DMS114 treated with DMSO at 0.1 percent for 48 hours (cell line): ENCODE measurements around the gene FMNL2.
A peak's percentile ranks its signal among the peaks of the same experiment; 100 is the strongest.
"Not testable (repeated sequence)": the region's sequence is repeated elsewhere in the genome, so short reads cannot be mapped to it uniquely, and the experiment has no call there.

ENCODE experiments used
- DNase-seq: peaks from one replicate; lab custom pipeline; 2025; ENCODE audit not compliant: unreplicated experiment; lab: John Stamatoyannopoulos, UW

The FMNL2 gene

GRCh38 chr2:152335016-152335725 lies at the start of gene FMNL2:
Gene FMNL2, plus strand, starts transcription at chr2:152335174.
- DNase-seq = peak; percentile 60

GRCh38 chr2:152292991-152293390 lies 42.0 kb upstream of the FMNL2 start:
- no peak for DNase-seq

GRCh38 chr2:152297715-152298114 lies 37.3 kb upstream of the FMNL2 start:
- no peak for DNase-seq

- no peak for DNase-seq
Observed at GRCh38 chr2:152298754-152299153, 36.2 kb upstream of the FMNL2 start.

- no peak for DNase-seq
Observed at GRCh38 chr2:152301131-152301530, 33.8 kb upstream of the FMNL2 start.

GRCh38 chr2:152303951-152304350 lies 31.0 kb upstream of the FMNL2 start:
- DNase-seq = no peak

- no peak for DNase-seq
Observed at GRCh38 chr2:152304836-152305235, 30.1 kb upstream of the FMNL2 start.

GRCh38 chr2:152307863-152308262 lies 27.1 kb upstream of the FMNL2 start:
- DNase-seq = no peak

- DNase-seq = no peak
Observed at GRCh38 chr2:152309352-152310214, 25.4 kb upstream of the FMNL2 start.

GRCh38 chr2:152319822-152320570 lies 15.0 kb upstream of the FMNL2 start:
- no peak for DNase-seq

GRCh38 chr2:152320814-152321213 lies 14.2 kb upstream of the FMNL2 start:
- DNase-seq = no peak

- DNase-seq = no peak
Observed at GRCh38 chr2:152322222-152322621, 12.8 kb upstream of the FMNL2 start.

GRCh38 chr2:152325126-152325525 lies 9.8 kb upstream of the FMNL2 start:
- not testable (repeated sequence) for DNase-seq

- DNase-seq = no peak
Observed at GRCh38 chr2:152326710-152327109, 8.3 kb upstream of the FMNL2 start.

- DNase-seq = no peak
Observed at GRCh38 chr2:152328013-152328412, 7.0 kb upstream of the FMNL2 start.

- DNase-seq = no peak
Observed at GRCh38 chr2:152330235-152330866, 4.6 kb upstream of the FMNL2 start.

GRCh38 chr2:152334701-152335015 lies 316 bp upstream of the FMNL2 start:
- no peak for DNase-seq

- no peak for DNase-seq
Observed at GRCh38 chr2:152335726-152336118, 748 bp downstream of the FMNL2 start.

GRCh38 chr2:152336119-152336853 lies 1.3 kb downstream of the FMNL2 start:
- DNase-seq = no peak

- peak; percentile 3 for DNase-seq
Observed at GRCh38 chr2:152336854-152337510, 2.0 kb downstream of the FMNL2 start.
